Activated CD4-positive, alpha-beta T cell treated with anti-CD3 and anti-CD28 coated beads, Interleukin-2, amount 50 U/mL, for 48 hours (primary cell): Measurements from ENCODE around the gene PIH1D1.

Experiments
- DNase-seq, 2 experiments: peaks; one replicate each; pipeline ENCODE4 v3.0.0-alpha.2; 2020

PIH1D1 gene

DNA sequence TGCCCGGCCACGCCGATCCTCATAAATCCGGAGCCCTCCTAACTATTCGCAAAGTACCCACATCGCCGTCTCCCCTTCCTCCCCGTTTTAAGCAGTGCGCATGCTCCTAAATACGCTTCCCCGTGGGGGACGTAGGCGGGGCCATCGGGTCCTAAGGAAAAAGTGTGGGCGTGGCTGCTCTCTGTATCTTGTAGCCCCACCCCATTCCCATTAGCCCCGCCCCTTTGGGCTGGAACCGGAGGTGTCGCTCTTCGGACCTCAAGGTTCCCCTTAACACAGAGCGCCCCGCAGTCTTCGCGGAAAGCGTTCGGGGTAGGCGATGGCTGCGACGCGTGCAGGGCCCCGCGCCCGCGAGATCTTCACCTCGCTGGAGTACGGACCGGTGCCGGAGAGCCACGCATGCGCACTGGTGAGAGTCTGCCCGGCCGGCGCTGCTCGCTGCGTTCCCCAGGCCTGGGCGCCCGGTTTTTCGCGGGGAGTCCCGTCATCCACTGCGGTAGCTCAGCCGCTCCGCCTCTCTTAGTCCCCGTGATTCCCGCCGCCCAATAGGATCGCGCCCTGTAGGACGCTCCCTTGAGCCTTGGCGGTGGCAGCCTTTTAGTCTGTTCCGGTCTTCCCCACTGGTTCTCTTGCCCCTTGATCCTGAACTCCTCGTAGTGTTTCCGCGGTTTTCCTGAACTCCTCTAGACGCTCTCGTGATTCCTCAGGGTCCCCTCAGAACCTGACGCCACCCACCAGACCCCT, 1.6 kb upstream of the PIH1D1 start, which contains the start of gene ALDH16A1:
Gene ALDH16A1, plus strand, starts transcription at position 213 of the 744 bp plus-strand sequence. Its CDS starts 107 bp downstream, at position 320.
- DNase-seq = peak; percentile 97

DNA sequence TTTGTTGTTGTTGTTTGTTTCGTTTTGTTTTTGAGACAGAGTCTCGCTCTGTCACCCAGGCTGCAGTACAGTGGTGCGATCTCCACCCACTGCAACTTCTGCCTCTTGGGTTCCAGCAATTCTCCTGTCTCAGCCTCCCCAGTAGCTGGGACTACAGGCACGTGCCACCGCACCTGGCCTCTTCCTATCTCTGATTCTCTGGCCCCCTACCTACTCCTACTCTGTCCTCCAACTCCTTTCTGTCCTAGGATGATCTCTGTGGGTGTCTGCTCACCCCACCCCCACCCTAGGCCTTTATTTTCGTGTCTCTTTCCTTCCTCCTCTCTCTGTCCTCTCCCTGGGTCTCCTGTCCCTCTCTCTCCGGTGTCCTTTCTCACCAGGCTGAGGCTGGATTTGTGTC, 1.2 kb downstream of the PIH1D1 start:
- no peak for DNase-seq

DNA sequence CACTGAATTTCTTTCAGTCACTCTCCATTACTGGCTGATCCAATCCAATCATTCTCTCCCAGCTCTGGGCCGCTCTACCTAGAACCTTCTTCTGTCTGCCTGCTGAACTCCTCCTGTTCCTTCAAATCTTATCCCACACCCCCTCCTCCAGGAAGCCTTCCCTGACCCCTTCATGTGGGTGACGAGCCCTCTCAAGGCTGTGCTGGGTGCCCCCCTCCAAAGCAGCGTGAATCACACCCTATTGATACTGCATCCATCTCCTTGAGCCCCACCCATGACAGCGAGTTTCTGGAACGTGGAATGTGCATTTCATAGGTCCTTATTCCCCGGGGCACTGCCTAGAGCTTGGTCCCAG, 3.2 kb downstream of the PIH1D1 start:
- DNase-seq = no peak

DNA sequence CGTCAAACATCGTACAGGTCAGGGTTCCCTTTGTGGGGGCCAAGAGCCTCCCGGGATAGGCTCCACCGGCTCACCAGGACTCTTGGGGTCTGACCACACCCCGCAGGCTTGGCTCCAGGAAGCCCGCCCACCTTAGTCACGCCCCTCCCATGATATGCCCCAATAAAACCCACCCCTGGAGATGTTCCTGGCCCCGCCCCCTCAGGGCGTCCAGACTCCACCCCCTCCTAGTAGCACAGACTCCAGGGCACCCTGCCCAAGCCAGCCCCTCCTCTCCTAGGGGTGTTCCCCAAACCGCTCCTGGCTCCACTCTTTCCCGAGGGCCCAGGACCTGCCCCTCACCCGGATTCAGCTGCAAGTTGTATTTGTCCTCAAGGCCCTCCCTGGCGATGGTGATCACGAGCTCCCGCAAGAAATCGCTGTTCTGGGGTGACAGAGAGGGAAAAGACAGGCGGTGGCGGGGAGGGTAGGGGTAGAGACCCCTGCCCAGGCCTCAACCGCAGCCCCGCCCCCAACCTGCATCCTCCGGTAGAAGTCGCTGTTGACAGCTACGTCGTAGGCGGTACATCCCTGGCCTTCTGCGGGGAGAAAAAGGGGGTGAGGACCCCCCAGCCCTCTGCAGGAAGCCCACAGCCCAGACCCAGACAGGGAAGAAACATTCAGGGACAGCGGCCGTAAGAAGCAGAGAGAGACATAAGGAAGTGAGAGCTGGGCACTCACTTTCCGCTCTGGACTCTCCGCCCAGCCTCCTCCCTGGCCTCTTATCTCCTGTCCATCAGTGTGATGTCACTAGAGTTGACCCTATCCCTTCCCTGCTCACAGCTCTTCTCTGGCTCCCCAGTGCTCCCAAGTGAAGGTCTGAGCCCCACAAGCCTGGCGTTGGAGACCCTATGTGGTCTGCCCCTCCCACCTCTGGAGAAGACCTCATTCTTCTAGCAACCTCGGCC, 3.9 kb downstream of the PIH1D1 start:
- peak; percentile 43 to 57 for DNase-seq

DNA sequence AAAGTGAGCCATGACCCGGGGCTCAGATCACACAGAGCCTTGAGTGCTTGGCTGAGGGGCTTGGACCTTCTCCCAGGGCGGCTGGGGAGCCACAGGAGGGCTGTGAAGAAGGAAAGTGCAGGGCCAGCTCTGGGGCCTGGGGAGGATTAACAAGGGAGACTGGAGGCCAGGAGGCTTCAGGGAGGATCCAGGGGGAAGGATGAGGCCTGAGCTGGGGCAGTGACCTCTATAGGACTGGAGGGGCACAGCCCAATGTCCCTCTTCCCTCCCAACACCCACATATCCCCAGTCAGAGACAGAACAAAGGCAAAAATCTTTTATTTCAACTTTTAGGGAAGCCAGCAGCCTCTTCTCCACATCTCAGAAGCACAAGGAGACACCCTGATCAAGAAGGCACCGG, 5.6 kb downstream of the PIH1D1 start:
- DNase-seq = no peak

DNA sequence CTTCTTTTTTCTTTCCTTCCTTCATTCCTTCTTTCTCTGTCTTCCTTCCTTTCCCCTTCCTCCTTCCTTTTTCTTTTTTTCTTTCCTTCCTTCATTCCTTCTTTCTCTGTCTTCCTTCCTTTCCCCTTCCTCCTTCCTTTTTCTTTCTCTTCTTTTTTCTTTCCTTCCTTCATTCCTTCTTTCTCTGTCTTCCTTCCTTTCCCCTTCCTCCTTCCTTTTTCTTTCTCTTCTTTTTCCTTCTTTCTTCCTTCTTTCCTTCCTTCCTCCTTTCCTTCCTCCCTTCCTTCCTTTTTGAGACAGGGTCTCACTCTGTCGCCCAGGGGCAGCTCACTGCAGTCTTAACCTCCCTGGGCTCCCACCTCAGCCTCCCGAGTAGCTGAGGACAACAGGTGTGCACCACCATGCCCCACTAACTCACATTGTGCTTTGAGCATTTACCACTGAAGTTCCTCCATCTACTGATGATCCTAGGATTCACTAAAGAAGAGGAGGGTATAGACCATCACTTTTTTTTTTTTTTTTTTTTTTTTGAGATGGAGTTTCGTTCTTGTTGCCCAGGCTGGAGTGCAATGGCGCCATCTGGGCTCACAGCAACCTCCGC, 7.4 kb downstream of the PIH1D1 start:
- peak in 1 of 2 experiments; percentile 3 for DNase-seq

DNA sequence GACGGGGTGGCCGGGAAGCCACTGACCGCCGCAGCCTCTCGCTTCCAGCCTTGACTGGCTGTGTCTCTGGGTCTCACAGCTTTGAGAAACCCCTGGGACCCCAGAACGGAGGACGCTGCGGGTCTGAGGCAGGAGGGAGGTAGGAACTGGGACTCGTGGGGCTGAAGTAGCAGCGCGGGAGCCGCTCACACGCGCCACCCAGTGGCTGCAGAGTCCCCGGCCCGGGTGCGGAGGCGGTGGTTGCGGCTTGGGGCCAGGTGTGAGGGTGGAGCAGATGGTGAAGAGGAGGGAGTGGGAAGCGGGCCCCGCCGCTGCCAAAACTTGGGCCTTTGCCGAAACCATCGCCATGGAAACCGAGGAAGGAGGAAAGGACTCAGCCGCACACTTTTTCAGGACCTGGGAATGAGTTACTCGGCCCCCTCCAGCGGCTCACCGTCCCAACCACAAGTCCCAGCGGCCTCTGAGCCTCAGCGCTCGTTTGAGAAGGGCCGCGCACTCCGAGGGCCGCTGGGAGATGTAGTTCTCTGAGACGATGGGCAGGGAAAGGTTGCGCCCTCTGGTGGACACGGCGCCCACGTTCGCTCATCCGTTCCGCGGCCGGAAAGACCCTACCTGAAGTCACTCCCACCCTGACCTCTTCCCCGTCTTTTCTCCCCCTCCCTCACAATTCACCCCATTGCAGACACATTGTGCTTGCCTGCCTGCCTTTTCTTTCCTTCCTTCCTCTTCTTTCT, 8.1 kb downstream of the PIH1D1 start:
- DNase-seq = peak; percentile 94 to 95

DNA sequence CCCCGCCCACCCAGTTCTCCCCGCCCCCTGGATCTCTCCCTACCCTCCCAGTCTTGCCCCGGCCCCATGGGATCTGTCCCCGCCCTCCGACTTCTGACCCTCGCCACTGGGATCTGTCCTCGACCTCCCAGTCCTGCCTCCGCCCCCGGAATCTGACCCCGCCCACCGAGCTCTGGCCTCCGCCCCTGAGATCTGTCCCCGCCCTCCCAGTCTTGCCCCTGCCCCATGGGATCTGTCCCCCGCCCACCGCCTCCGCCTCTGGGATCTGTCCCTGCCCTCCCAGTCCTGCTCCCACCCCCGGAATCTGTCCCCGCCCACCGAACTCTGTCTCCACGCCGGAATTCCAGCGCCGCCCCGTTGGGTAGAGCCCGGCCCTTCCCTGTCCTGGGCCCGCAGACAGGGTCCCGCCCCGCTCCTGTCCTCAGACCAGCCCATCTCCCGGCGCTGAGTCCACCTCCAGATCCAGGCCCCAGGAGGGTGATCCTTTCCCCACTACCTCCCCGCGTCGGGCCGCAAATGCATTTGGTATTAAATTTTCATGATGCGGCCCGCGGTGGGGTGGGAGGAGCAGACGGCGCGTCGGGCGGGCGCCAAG, 8.7 kb downstream of the PIH1D1 start:
- peak; percentile 76 to 83 for DNase-seq

DNA sequence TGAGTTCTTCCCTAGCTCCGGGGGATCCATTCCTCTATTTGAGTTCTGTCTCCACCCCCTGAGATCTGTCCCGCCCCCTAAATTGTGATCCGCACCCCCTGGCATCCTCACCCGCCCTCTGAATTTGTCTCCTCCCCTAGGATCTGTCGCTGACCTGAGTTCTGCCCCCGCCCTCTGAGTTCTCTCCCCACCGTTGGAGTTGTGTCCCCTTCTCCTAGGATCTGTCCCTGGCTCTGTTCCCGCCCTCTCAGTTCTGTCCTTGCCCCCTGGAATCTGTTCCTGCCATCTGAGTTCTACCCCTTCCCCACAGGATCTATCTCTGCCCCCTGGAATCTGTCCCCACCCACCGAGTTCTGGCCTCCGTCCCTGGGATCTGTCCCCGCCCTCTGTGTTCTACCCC, 9.3 kb downstream of the PIH1D1 start:
- DNase-seq = peak; percentile 25 to 36

DNA sequence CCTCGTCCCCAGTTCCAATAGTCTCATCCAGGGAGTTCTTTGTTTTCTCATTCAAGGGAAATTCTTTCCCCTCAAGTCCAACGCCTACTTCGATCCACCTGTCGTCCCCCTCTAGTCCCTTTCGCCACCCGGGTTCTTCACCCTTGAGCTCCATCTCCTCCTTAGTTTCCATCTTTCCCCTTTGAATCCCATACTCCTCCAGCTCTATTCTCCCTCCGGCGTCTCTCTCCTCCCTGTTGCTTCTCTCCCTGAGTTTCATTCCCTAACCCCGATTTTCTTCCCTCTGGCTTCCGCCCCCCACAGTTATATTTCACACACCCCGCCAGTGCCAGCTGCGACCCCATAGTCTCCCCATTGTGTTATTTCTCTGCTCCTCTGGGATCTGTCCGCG, 9.7 kb downstream of the PIH1D1 start:
- no peak for DNase-seq

DNA sequence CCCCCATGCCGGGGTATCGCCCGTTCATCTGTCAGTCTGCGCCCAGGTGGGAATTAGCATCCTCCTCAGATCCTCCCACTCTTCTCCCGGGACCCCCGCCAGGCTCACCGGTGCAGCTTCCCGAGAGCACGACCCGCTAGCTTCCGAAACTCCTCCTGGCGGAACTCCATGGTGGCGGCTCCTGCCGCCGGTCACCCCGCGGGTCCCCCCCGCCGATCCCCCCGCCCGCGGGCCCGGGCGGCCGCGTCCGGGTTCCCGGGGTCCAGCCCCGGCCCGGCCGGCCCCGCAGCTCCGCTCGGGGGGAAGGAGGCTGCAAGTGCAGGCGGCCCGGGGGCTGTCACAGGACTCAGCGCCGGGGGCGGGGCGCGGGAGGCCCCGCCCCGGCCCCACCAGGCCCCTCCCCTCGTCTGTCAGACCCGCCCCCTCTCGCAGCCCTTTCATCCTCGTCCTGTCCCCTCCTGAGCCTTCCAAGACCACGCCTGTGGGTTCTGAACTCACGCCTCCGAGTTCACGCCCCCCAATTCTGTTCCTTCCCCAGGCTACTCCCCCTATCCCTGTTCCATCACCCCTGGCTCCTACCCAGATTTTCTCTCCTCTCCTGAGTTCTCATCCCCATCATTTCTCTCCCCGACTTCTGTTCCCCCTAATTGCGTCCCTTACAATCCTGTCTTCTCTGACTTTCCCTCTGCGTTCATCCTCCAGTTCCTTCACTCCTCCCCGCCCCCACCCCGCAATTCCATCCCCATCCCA, 10.2 kb downstream of the PIH1D1 start, which contains the start of gene SLC17A7:
Gene SLC17A7, minus strand, starts transcription at position 318 of the 750 bp plus-strand sequence. Its CDS starts 148 bp downstream, at position 170.
- DNase-seq = peak; percentile 37 to 52

DNA sequence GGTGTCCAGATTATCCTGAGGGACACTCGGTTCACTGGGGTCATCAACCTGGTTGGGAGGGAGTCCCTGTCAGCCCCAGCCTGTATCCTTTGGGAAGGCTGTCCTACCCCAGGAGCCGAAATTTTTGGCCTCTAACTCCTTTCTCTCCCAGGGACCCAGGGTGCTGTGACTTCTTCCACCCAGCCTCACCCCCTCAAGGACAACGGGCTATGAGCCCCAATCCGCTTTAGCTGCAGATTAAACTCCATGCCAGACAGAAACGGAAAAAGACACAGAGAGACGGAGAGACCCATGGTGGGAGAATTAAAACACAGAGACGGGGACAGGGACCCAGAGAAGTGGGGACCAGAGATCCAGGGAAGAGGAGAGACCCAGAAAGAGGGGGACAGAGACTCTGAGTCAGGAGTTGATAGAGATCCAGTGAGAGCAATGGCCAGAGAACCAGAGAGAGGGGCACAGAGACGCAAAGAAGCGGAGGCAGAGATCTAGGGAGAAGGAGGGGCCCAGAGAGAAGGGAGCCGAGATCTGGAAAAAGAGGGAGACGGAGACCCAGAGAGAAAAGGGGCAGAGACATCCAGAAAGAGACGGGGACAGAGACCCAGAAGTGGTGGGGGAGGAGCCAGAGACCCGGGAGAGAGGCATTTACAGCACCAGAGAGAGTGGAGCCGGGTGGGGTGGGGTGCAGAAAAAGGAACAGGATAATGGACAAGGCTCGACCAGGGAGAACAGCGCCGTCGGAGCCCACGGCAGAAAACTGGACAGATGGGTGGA, 11.0 kb downstream of the PIH1D1 start:
- no peak for DNase-seq

DNA sequence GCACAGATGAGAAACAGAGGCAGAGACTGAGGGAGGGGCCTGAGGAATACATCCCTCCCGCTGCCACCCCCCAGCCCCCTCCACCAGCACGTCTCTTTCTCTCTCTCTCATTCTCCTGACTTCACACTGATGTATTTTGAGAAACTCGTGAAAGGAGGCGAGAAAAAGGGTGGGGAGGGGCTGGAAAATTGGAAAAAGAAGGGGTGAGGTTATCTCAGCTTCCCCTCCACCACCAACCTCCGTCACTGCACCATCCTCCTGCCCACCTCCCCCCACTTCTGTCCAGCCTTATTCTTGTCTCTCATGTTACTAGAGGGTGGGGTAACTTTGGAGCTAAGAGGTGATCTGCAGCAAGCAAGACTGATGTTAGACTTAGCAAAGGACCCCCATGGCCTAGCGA, 11.8 kb downstream of the PIH1D1 start:
- no peak for DNase-seq

DNA sequence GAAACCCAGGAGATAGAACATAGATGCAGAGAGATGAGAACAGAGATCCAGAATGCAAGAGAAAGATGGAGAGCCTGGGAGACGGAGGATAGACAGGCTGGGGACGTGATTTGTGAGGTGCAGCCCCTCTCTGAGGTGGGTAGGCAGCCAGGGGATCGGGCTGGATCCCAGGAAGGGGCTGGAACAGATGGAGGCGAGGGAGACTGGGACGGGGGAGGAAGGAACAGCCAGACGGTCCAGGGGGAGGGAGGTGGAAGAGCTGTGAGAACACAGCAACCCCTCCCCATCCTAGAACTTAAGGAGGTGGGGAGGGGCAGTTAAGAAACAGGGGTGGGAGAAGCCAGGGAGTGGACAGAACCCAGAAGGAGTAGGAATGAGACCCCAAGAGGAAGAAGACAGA, 13.4 kb downstream of the PIH1D1 start:
- no peak for DNase-seq

DNA sequence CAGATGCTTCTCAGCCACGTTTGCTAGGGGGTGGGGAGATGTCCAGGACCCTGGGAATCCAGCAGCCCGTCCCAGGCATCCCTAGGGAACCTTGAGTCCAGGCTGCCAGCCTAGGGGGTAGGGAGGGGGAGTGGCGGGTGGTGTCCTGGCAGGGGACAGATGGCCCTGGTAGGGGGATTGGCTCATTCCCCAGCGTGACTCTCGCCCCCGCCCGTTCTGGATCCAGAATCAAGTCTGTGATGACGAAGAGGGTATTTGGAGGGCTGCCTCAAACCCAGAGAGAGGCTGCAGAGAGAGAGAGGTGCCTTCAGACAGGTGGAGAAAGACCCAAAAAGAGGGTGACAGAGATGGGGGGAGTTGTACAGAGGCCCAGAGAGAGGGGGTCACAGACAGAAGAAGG, 14.4 kb downstream of the PIH1D1 start:
- no peak for DNase-seq

DNA sequence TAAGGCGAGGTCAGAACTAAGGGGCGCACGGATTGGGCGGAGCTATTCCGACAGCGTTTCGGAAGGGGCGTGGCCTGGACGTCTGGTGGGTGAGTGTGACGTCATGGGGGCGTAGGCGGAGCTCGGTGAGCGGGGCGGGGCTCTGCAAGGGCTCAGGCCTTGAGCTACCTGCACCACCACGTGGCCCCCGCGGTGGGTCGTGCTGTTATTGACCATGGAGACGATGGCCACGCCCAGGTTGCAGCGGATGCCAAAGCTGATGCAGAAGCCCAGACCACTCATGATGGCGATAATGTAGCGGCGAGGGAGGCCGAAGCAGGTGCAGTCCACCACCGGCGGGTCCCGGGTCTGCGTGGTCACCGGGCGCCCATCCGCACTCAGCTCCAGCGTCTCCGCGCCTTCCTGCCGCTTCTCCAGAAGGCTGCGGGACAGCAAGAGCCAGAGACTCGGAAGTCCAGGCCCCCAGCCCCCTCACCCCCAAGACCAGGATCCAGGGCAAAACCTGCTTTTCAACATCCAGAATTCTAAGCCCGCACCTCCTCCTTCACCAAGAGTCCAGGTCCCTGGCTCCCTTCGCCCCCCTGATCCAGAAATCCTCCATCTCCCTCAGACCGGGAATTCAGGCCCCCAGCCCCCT, 15.1 kb downstream of the PIH1D1 start:
- peak; percentile 68 to 73 for DNase-seq

DNA sequence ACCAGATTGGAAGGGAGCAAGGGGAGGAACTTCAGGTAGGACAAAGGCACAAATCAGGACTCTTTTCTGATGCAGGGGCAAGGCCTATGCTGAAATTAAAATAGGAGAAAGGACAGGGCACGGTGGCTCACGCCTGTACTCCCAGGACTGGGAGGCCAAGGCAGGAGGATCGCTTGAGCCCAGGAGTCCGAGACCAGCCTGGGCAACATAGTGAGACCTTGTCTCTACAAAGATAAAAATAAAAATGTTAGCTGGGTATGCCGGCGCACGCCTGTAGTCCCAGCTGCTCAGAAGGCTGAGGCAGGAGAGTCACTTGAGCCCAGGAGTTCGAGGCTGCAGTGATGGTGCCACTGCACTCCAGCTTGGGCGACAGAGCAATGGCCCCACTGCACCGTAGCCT, 15.9 kb downstream of the PIH1D1 start:
- DNase-seq = no peak

DNA sequence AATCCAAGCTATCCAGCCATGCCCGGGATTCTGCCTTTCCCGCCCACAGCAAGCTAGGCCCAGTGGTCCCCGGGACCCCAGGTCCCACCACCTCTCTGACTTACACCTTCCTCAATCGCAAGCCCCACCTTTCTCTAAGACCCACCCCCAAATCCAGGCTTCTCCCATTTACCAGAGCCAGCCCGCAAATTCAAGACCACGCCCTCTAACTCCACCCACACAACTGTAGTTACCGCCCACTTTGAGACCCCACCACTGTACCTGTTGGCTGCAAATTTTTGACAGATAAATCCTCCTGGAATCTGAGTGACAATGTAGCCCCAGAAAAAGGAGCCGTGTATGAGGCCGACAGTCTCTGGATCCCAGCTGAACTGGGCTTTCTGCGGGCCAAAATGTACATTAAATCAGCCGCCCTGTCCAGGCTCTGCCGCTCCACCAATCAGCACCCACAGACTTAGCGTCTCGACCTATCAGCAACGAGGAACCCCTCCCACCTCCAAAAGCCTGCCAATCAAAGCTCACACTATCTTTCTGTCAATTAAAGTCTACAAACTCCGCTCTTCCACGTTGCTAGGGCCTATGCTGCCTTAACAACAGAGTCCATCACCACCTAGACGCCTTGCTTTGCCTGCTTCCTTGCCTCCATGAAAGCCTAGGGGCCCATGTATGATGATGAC, 16.6 kb downstream of the PIH1D1 start:
- DNase-seq = no peak

DNA sequence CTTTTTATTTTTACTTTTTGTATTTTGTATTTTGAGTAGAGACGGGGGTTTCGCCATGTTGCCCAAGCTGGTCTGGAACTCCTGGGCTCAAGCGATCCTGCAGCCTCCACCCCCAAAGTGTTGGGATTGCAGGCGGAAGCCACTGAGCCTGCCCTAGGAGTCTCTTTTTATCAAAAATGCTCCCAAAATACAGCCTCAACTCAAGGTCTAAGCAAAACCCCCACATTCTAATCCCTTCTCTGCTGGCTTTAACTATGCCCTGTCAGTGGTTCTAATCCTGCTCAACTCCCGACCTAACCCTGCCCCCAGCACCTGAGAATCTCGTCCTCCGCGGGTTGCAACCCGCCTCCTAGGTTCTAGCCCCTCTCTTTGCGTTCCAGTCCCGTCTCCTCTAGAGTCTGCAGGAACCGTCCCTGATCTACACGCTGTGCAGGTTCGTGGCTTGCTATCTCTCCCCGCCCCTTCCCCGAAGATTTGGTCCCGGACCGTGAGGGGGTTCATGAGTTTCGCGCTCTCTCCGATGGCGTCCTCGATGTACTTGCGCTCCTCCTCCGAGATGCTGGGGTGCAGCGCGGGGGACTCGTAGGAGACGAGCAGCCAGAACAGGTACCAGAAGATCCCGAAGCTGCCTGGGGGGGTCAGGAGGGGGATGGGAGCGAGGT, 18.2 kb downstream of the PIH1D1 start:
- no peak for DNase-seq
